ENCODE results near the gene DHDDS. TPM values are rescaled to one million over a fixed set of nuclear protein-coding genes. Genes with fewer than 3 reads are reported as not detected.

DHDDS gene
- total RNA-seq, 2 experiments from 2014 or later = 49.7 to 52.3 TPM

- ChIA-PET CTCF (interaction anchor here (5.8 kb wide), 1 partner anchor 13 kb away, joined by 39 read pairs; no protein-coding TSS in a partner anchor), POLR2A (interaction anchor here (1.0 kb wide), 1 partner anchor 87 kb away, joined by 3 read pairs; the partner anchor contains the start of gene CD52)
- H3K27ac Mint-ChIP-seq = no peak overlapping the region
- no peaks in the 10 kb centered on the region for H3K36me3 Mint-ChIP-seq (ENCODE audit: low read depth)
- peaks cover 42% of the 10 kb centered on the region for H3K27me3 Mint-ChIP-seq
- H3K4me3 Mint-ChIP-seq = no peak overlapping the region
- DNase-seq = no peak
- H3K9me3 Mint-ChIP-seq = no peaks in the 10 kb centered on the region
- peaks cover 13% of the 10 kb centered on the region for H3K4me1 Mint-ChIP-seq
Observed at GRCh38 chr1:26404641-26405040, 27.5 kb upstream of the DHDDS start.

DNA sequence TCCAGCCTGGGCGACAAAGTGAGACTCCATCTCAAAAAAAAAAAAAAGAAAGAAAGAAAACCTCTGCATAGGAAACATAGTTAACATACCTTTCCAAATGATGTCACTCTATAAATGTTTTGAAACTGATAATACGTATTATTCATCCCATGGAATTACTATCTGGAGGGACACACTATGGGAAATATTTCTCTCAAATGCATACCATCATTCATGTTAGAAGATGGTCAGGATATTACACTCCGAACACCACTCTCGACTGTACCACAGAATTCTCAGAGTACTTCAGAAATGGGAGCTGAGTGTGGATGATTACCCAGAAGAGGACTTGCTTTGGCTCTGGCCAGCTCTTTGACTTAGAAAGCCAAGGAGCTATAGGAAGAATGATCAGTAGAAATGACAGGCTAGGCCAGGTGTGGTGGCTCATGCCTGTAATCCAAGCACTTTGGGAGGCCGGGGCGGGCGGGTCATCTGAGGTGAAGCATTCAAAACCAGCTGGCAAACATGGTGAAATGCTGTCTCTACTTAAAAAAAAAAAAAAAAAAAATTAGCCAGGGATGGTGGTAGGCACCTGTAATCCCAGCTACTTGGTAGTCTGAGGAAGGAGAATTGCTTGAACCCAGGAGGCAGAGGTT is 26.7 kb upstream of the DHDDS start:
- H3K27me3 Mint-ChIP-seq = peaks cover 43% of the 10 kb centered on the region
- peak; percentile 6 for DNase-seq
- H3K27ac Mint-ChIP-seq = no peak overlapping the region
- POLR2A ChIA-PET = no interaction called here
- no peaks in the 10 kb centered on the region for H3K9me3 Mint-ChIP-seq
- H3K4me1 Mint-ChIP-seq = peaks cover 15% of the 10 kb centered on the region
- no peak overlapping the region for H3K4me3 Mint-ChIP-seq
- H3K36me3 Mint-ChIP-seq (ENCODE audit: low read depth) = no peaks in the 10 kb centered on the region
- CTCF ChIA-PET = interaction anchor here (0.6 to 5.8 kb wide), 2 partner anchors 10 to 12 kb away, joined by 3 to 39 read pairs; no protein-coding TSS in a partner anchor

- peak; percentile 80 for DNase-seq
- H3K27ac Mint-ChIP-seq = no peak overlapping the region
- peaks cover 61% of the 10 kb centered on the region for H3K27me3 Mint-ChIP-seq
- H3K4me1 Mint-ChIP-seq = peaks cover 17% of the 10 kb centered on the region
- no peaks in the 10 kb centered on the region for H3K9me3 Mint-ChIP-seq
- H3K4me3 Mint-ChIP-seq = no peak overlapping the region
- ChIA-PET CTCF (interaction anchor here (5.8 kb wide), 1 partner anchor 9 kb away, joined by 39 read pairs; no protein-coding TSS in a partner anchor), POLR2A (interaction anchor here (0.7 to 1.0 kb wide), 4 partner anchors 10 to 124 kb away, joined by 3 read pairs; partner anchors contain the start of gene HMGN2)
- H3K36me3 Mint-ChIP-seq (ENCODE audit: low read depth) = no peaks in the 10 kb centered on the region
Observed at GRCh38 chr1:26408604-26409003, 23.5 kb upstream of the DHDDS start.

DNA sequence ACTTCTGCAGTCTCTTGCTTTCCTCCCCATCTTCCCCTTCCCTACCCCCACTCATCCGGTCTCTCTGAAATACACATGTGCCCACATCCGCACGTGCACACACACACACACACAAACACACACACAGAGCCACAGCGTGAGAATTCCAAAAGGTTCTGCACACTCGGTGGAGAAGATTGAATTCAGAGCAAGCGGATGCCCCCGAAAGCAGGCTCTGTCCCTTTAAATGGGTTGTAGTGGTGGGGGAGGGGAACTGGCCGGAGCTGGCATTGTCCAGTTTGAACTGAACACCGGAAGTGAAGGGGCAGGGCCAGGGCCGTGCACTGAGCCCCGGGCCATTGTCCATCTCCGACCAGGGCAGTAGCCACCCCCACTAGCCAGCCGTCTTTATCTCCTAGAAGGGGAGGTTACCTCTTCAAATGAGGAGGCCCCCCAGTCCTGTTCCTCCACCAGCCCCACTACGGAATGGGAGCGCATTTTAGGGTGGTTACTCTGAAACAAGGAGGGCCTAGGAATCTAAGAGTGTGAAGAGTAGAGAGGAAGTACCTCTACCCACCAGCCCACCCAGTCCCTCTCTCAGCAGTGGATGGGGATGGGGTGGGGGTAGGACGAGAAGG is 22.8 kb upstream of the DHDDS start:
- H3K27me3 Mint-ChIP-seq = peaks cover 61% of the 10 kb centered on the region
- H3K27ac Mint-ChIP-seq = no peak overlapping the region
- ChIA-PET POLR2A (no interaction called here), CTCF (interaction anchor here (0.9 to 5.8 kb wide), 2 partner anchors 8 to 124 kb away, joined by 3 to 39 read pairs; no protein-coding TSS in a partner anchor)
- H3K9me3 Mint-ChIP-seq = no peaks in the 10 kb centered on the region
- no peak overlapping the region for H3K4me3 Mint-ChIP-seq
- no peaks in the 10 kb centered on the region for H3K36me3 Mint-ChIP-seq (ENCODE audit: low read depth)
- peaks cover 17% of the 10 kb centered on the region for H3K4me1 Mint-ChIP-seq
- DNase-seq = no peak

DNA sequence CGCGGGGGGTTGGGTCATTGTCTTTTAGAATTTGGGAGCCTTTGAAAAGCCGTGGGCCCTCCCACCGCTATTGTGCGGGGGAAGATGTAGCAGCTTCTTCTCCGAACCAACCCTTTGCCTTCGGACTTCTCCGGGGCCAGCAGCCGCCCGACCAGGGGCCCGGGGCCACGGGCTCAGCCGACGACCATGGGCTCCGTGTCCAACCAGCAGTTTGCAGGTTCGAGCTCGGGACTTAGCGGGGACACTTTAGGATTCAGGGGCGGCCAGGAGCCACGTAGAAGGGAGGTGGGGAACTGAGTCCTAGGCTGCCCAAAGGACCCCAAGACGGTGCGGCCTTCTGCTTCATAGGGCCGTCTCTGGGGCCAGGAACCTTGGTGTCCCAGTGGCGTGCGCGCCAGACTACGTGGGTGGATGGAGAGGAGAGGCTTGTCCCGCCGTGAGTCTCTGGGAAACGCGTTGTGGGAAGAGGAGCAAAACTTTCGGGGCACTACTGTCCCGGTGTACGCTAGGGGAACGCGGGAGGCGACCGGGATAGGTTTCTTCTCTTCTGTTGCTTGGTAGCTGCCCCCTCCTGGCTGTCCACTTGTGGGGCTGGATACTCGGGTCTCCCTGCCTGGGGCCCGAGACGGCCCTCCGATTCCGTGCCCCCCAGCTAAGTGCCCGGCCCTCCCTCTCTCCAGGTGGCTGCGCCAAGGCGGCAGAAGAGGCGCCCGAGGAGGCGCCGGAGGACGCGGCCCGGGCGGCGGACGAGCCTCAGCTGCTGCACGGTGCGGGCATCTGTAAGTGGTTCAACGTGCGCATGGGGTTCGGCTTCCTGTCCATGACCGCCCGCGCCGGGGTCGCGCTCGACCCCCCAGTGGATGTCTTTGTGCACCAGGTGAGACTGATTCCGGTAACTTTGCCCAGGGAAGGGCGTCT is 21.2 kb upstream of the DHDDS start, which contains the start of gene LIN28A:
Gene LIN28A, plus strand, starts transcription at position 112 of the 918 bp plus-strand sequence. Its CDS starts 75 bp downstream, at position 187.
- Mint-ChIP-seq H3K27me3 (peaks cover 70% of the 10 kb centered on the region), H3K36me3 (ENCODE audit: low read depth) (no peaks in the 10 kb centered on the region), H3K4me1 (peaks cover 17% of the 10 kb centered on the region), H3K9me3 (no peaks in the 10 kb centered on the region), H3K4me3 (no peak within 1 kb of the TSS), H3K27ac (no peak within 1 kb of the TSS)
- CTCF ChIA-PET = interaction anchor here (1.2 kb wide), 1 partner anchor 14 kb away, joined by 3 read pairs; no protein-coding TSS in a partner anchor
- no peak for DNase-seq
- POLR2A ChIA-PET = no interaction called here

DNA sequence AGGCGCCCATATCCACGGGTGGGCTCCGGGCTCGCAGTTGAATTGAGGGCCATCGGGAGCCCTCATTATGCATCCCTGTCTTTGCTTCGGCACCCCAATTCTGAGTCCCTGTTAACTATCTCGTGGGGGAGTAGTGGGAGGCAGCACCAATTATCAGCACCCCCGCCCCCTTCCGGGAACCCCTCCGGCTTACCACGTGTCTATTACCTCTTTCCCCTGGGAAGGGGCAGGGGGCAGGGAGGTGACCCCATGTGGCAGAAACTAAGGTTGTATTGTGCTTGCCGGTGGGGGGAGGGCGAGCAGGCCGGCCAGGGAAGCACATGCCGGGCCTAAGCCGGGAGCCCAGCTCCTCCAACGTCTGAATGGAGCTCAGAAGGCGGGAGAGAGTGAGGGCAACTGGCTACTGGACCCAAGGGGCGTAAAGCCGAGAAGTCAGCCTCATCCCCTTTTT is 20.5 kb upstream of the DHDDS start:
- Mint-ChIP-seq H3K4me1 (peaks cover 17% of the 10 kb centered on the region), H3K36me3 (ENCODE audit: low read depth) (no peaks in the 10 kb centered on the region), H3K27ac (no peak overlapping the region), H3K27me3 (peaks cover 70% of the 10 kb centered on the region), H3K9me3 (no peaks in the 10 kb centered on the region), H3K4me3 (no peak overlapping the region)
- CTCF ChIA-PET = interaction anchor here (1.2 kb wide), 2 partner anchors 14 to 47 kb away, joined by 3 to 4 read pairs; no protein-coding TSS in a partner anchor
- POLR2A ChIA-PET = interaction anchor here (1.1 kb wide), 1 partner anchor 18 kb away, joined by 4 read pairs; no protein-coding TSS in a partner anchor
- no peak for DNase-seq

GRCh38 chr1:26412180-26412840 is 19.8 kb upstream of the DHDDS start:
- peaks cover 70% of the 10 kb centered on the region for H3K27me3 Mint-ChIP-seq
- no peak for DNase-seq
- no peaks in the 10 kb centered on the region for H3K36me3 Mint-ChIP-seq (ENCODE audit: low read depth)
- ChIA-PET POLR2A (interaction anchor here (1.1 kb wide), 1 partner anchor 18 kb away, joined by 4 read pairs; no protein-coding TSS in a partner anchor), CTCF (interaction anchor here (0.6 to 1.2 kb wide), 2 partner anchors 48 to 225 kb away, joined by 4 read pairs; no protein-coding TSS in a partner anchor)
- peaks cover 20% of the 10 kb centered on the region for H3K4me1 Mint-ChIP-seq
- no peak overlapping the region for H3K4me3 Mint-ChIP-seq
- no peak overlapping the region for H3K27ac Mint-ChIP-seq
- no peaks in the 10 kb centered on the region for H3K9me3 Mint-ChIP-seq

DNA sequence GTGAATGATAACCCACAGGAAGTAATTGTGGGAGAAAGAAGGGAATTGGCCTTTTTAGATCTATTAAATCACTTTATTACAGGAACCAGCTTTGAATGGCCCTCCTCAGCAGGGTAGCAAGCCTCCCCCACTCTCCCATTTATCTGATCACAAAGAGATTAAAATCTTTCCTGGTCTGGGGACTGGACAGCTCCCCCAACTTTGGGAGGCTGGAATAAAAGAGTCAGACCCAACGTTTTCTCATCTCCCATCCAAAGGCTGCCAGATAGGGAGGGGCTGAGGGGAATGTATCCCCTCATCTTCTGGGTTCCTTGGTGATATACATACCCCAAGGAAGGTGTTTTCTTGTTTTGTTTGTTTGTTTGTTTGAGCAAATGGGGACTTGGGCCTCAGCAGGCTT is 19.1 kb upstream of the DHDDS start:
- peaks cover 70% of the 10 kb centered on the region for H3K27me3 Mint-ChIP-seq
- no peaks in the 10 kb centered on the region for H3K36me3 Mint-ChIP-seq (ENCODE audit: low read depth)

GRCh38 chr1:26417111-26417759 is 14.9 kb upstream of the DHDDS start:
- ChIA-PET CTCF (interaction anchor here (0.6 to 4.3 kb wide), 66 partner anchors 9 to 514 kb away, joined by 3 to 66 read pairs (median 6); partner anchors contain the start of genes CEP85, CNKSR1, DHDDS and SH3BGRL3), POLR2A (interaction anchor here (0.6 to 2.1 kb wide), 8 partner anchors 15 to 183 kb away, joined by 3 to 12 read pairs (median 6); partner anchors contain the start of genes CD52, CEP85, DHDDS and HMGN2)
- H3K27ac Mint-ChIP-seq = no peak overlapping the region
- peak; percentile 87 for DNase-seq
- H3K36me3 Mint-ChIP-seq (ENCODE audit: low read depth) = no peaks in the 10 kb centered on the region
- H3K27me3 Mint-ChIP-seq = peaks cover 60% of the 10 kb centered on the region
- no peak overlapping the region for H3K4me3 Mint-ChIP-seq
- H3K9me3 Mint-ChIP-seq = no peaks in the 10 kb centered on the region
- peaks cover 3% of the 10 kb centered on the region for H3K4me1 Mint-ChIP-seq

More for the DNA sequence above, 19.1 kb upstream of the DHDDS start:
- Mint-ChIP-seq H3K4me3 (no peak overlapping the region), H3K27ac (no peak overlapping the region), H3K4me1 (peaks cover 20% of the 10 kb centered on the region), H3K9me3 (no peaks in the 10 kb centered on the region)
- DNase-seq = no peak
- CTCF ChIA-PET = interaction anchor here (0.6 to 1.2 kb wide), 4 partner anchors 16 to 226 kb away, joined by 4 read pairs; no protein-coding TSS in a partner anchor
- POLR2A ChIA-PET = no interaction called here

- Mint-ChIP-seq H3K4me1 (peaks cover 3% of the 10 kb centered on the region), H3K36me3 (ENCODE audit: low read depth) (no peaks in the 10 kb centered on the region), H3K9me3 (no peaks in the 10 kb centered on the region), H3K27ac (no peak overlapping the region), H3K4me3 (no peak overlapping the region), H3K27me3 (peaks cover 49% of the 10 kb centered on the region)
- CTCF ChIA-PET = interaction anchor here (1.0 to 4.3 kb wide), 5 partner anchors 28 to 249 kb away, joined by 3 to 46 read pairs (median 4); partner anchors contain the start of gene ZNF593
- DNase-seq = no peak
- POLR2A ChIA-PET = interaction anchor here (0.9 kb wide), 1 partner anchor 28 kb away, joined by 3 read pairs; no protein-coding TSS in a partner anchor
Observed at GRCh38 chr1:26418865-26419349, 13.2 kb upstream of the DHDDS start.

GRCh38 chr1:26419494-26419893 is 12.6 kb upstream of the DHDDS start:
- Mint-ChIP-seq H3K4me1 (peaks cover 3% of the 10 kb centered on the region), H3K4me3 (no peak overlapping the region), H3K27me3 (peaks cover 43% of the 10 kb centered on the region), H3K36me3 (ENCODE audit: low read depth) (no peaks in the 10 kb centered on the region), H3K9me3 (no peaks in the 10 kb centered on the region), H3K27ac (no peak overlapping the region)
- CTCF ChIA-PET = interaction anchor here (0.6 to 1.9 kb wide), 6 partner anchors 28 to 250 kb away, joined by 3 to 5 read pairs (median 4); partner anchors contain the start of gene ZNF593
- POLR2A ChIA-PET = interaction anchor here (0.9 kb wide), 1 partner anchor 29 kb away, joined by 3 read pairs; no protein-coding TSS in a partner anchor
- DNase-seq = no peak

Measured in activated CD4-positive, alpha-beta memory T cell treated with anti-CD3 and anti-CD28 coated beads, Interleukin-2, amount 10 ng/mL, durations not matched to agents 7 days and 5 days (primary cell).